Anterior cingulate cortex (tissue), 58 donors: ENCODE data around the gene FAM241A.
"Not testable (repeated sequence)": the region's sequence is repeated elsewhere in the genome, so short reads cannot be mapped to it uniquely, and the experiment has no call there.

ENCODE experiments used
- DNase-seq, 58 donors: peaks; one replicate each; lab custom pipeline; 2025; lab: John Stamatoyannopoulos, UW

Gene FAM241A

GRCh38 chr4:112171051-112171763 is 26.0 kb downstream of the FAM241A start:
- DNase-seq = not testable (repeated sequence)

- DNase-seq = no peak
These were observed 26.9 kb downstream of the FAM241A start for GRCh38 chr4:112172180-112172579.

DNA sequence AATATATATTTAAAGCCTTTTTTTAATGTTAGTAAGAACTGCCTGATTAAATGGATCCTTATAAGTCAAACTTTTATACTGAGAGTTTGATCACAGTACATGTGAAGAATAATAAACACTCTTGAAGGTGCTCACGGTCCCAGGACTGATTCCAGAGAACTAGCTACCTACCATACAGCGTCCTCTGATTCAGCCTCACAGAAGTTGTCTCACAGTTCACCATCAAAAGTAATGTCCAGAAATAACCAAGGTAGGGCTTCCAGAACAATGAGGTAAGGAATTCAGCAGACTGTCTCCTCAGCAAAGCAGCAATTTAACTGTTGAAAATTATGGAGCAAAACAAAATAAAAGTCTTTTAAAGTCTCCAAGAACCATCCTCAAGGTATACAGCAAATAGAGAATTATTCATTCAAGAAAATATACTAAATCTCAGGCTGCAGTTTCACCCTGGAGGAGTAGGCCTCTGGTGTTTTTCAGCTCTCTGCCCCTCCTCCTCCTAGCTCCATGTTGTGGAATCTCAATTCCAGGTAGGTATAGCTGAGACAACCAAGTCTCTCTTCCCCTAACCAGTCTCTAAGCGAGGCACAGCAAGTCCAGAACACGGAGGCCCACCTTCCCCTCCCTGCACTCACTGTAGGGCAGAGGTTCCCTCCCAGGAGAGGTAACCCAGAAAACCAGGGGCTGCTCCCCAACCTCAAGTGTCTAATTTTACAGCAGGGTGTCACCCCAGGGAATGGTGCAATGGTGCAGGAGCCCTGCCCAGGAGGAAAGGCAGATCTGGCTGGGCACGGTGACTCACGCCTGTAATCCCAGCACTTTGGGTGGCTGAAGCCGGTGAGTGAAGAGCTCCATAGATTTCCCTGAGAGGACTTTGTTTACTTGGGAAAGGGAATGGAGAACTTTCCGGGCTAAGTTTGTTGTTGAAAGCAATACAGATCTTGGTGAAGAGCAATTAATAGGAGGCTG is 28.6 kb downstream of the FAM241A start:
- no peak for DNase-seq

DNA sequence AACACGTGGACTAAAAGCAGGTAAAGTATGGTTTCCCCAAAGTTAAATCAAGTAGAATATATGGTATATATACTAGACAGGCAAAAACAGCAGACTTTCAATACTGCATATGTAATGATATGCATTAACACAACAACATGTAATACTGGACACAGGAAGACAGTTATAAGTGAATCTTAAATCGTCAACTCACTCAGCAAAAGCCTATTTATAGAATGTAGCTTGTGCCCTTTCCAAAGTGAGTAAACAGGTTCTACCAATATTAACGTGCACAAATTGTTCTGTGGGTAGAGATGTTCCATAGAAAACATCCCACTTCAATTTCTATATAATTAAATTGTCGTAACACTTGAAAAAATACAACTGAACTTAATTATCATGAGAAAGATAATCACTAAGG is 30.6 kb downstream of the FAM241A start:
- DNase-seq = no peak

DNA sequence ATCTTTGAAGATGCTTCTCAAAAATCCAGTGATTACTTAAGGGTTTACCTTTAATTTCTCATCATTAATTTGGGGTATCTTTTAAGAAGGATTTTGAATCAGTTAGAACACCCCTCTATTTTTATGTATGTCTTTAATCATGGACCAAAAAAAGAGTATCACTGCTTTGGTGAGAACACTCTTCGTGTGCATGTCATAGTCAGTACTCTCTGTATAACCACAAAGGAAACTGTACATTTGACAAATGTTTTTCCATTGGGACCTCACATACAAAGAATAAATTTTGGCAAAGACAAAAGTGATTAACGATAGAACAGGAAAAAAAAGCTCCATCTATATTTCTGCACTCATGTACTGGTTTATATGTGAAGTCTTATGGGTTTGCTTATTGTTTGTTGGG is 31.3 kb downstream of the FAM241A start:
- no peak for DNase-seq

- DNase-seq = not testable (repeated sequence)
These were observed 33.5 kb downstream of the FAM241A start for GRCh38 chr4:112178741-112179140.

DNA sequence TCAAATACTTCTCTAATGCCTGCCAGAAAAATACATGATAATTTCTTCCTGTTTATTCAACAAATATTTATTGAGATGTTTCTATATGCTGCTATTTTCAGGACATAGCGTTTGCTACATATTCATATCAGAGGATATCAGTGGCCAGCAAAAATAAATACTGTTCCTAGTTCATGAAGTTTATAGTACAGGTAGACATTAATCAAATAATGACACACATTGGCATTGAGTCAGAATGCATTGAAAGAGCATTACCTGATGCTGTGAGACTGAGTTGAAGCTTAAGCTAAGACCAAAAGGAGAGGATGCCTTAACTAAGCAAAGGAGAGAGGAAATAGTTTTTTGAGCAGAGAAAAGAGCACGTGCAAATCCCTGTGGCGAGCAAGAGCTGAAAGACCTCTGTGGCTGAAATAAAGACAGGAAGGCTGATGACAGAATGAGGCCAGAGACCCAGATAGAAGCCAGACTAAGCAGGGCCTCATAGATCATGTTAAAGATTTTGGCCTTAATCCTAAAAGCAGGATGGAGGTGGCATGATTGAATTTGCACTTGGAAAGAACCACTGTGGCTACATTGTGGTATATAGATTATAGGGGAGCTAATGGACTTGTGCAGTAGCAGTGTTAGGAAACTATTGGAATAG is 36.2 kb downstream of the FAM241A start:
- DNase-seq = no peak

- DNase-seq = peak in 5 of 58 donors; percentile 3 to 40 (median 11)
These were observed 37.4 kb downstream of the FAM241A start for GRCh38 chr4:112182604-112183003.

DNA sequence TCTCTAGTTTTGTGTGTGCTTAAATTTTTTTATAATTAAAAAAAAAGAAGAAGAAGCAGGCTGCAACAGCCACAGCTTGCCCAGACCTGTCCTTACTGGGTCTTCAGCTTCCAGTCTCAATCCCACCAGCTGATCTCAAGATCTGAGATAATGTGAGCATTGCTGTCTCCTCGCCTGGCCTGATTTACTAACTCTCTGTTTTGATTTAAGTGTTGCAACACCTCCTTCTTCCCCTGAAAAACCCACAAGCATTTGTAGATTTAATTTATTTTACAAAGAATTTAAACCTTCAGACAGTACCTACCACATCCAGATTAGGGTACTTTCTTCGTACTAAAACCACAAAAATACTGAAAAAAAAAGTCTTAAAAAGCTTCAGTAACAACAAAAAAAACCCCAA is 38.0 kb downstream of the FAM241A start:
- no peak for DNase-seq

- no peak for DNase-seq
These were observed 39.2 kb downstream of the FAM241A start for GRCh38 chr4:112184438-112184837.

DNA sequence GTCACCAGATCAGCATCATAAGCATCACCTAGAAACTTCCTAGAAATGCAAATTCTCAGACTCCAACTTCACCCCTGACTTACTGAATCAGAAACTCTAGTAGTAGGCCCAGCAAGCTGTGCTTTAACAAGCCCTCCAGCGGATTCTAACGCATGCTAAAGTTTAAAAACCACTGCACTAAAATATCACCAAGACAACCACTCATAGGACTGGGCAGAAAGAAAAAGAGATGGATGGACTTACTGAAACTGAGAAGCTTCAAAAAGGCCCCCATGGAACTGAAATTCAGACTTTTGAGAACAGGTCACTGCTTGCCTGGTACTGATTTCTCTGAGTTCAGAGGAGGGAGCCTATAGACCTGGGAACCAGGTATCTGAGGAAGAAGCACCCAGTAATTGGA is 40.1 kb downstream of the FAM241A start:
- DNase-seq = no peak

- no peak for DNase-seq
These were observed 40.8 kb downstream of the FAM241A start for GRCh38 chr4:112185740-112186670.

GRCh38 chr4:112189754-112190153 is 44.5 kb downstream of the FAM241A start:
- DNase-seq = peak in 1 of 58 donors; percentile 7

DNA sequence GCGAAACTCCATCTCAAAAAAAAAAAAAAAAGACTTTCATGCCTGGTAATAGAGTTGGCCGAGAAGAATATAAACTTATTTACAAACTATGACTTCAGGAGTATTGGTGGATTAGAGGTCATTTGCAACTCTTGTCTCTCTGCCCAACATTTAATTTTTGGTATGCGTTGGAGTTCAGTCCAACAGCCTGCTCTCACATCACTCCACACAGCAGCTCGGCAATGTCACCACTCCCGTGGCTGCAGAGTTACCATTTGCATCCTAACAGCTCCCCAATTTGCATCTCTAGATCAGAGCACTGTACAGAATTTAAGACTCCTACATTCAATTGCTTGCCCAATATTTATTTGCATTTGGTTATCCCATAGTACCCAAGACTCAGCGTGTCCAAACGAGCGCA is 45.4 kb downstream of the FAM241A start:
- DNase-seq = no peak

DNA sequence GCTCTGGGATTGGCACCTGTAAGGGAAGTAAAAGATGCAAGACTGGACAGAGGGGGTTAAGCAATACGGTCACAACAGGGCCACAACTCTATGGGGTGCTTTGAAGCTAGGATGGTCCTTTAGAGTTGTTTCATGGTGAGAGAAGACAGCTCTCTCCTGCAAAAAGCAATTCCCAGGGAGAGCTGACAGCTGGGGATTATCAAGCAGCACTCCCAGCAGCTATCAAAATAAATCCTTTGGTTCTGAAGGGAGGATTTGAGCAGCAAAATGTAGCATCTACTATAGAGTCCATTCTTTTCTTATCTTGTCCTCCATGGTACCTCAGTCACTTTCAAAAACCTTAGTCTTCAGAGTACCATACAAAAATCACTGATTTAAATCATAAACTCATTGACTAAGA is 51.2 kb downstream of the FAM241A start:
- DNase-seq = no peak

GRCh38 chr4:112199041-112199440 is 53.8 kb downstream of the FAM241A start:
- no peak for DNase-seq

DNA sequence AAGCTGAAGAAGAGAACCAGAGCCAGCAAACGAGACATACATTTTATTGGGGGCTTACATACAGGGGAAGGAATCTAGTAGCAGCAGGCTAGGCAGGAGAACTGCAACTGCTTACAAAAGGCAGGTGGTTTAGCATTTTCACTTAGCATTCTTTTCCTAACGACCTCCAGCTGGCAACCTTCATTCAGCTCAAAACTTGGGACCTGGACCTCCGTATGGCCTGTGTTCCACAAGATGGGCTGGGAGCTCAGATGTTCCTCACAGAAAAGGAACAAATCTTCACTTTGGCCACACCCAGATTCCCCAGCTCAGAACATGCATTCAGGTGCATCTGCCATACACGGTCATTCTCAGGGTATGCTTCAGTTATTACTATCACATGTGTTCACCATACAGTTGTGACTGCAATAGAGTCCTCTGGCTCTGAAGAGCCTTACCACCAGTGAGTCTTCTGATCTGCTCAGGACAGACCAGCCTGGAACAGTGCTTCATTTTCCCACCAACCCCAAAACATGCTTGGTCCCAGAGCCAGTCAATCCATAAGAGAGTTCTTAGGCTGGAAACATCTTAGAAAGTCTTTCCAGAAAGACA is 56.8 kb downstream of the FAM241A start:
- DNase-seq = no peak

DNA sequence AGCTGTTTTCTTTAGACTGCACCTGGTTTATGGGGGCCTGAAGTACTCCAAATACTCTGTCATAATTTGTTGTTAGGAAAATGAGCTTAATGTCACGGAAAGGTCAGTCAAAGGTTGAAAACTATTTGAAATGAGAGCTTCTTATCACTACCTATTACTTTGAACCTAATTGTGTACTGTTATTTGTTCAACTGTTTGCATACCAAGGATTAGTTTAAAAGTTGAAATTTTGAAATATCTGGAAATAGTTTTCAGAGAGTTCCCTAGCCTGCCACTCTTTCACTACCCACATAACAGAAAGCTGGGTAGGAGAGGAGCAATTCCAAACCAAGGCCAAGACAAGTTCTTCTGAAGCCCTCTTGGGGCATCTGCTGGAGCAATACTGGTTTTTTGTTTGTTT is 58.3 kb downstream of the FAM241A start:
- no peak for DNase-seq

- no peak for DNase-seq
These were observed 61.2 kb downstream of the FAM241A start for GRCh38 chr4:112206431-112206830.
